ENCODE results near the gene KRT77. TPM values are rescaled to one million over a fixed set of nuclear protein-coding genes. Genes with fewer than 3 reads are reported as not detected.

KRT77 gene
- polyA plus RNA-seq, 6 donors from 2014 or later = not detected

- no peaks in the 10 kb centered on the region for H3K36me3 Mint-ChIP-seq
- ATAC-seq (ENCODE audit: low read depth in 2 of 2) = no peak
- H3K4me1 Mint-ChIP-seq = no peaks in the 10 kb centered on the region
- H3K4me3 Mint-ChIP-seq = no peak overlapping the region
- H3K9me3 Mint-ChIP-seq = peaks cover 0 to 9% (median 0%) of the 10 kb centered on the region in 7 donors
- H3K27me3 Mint-ChIP-seq = peaks cover 12 to 24% (median 17%) of the 10 kb centered on the region in 3 donors
- no peak overlapping the region for H3K27ac Mint-ChIP-seq
- no peak for DNase-seq
Observed at GRCh38 chr12:52735816-52736632, 32.7 kb upstream of the KRT77 start.

GRCh38 chr12:52735106-52735505 lies 31.8 kb upstream of the KRT77 start:
- Mint-ChIP-seq H3K36me3 (no peaks in the 10 kb centered on the region), H3K27me3 (peaks cover 5 to 21% (median 17%) of the 10 kb centered on the region in 3 donors)

GRCh38 chr12:52730793-52731192 lies 27.5 kb upstream of the KRT77 start:
- Mint-ChIP-seq H3K4me1 (no peaks in the 10 kb centered on the region), H3K27ac (no peak overlapping the region), H3K36me3 (no peaks in the 10 kb centered on the region), H3K4me3 (no peak overlapping the region), H3K27me3 (peaks cover 13 to 23% (median 20%) of the 10 kb centered on the region in 3 donors), H3K9me3 (peaks cover 0 to 6% (median 0%) of the 10 kb centered on the region in 7 donors)
- no peak for ATAC-seq (ENCODE audit: low read depth in 2 of 2)
- DNase-seq = no peak

More at GRCh38 chr12:52735106-52735505, 31.8 kb upstream of the KRT77 start:
- no peak for DNase-seq
- peaks cover 0 to 9% (median 0%) of the 10 kb centered on the region in 7 donors for H3K9me3 Mint-ChIP-seq
- H3K4me3 Mint-ChIP-seq = peak overlapping the region in 1 of 8 donors; percentile 21
- no peaks in the 10 kb centered on the region for H3K4me1 Mint-ChIP-seq
- H3K27ac Mint-ChIP-seq = no peak overlapping the region
- no peak for ATAC-seq (ENCODE audit: low read depth in 2 of 2)

- Mint-ChIP-seq H3K27me3 (peaks cover 13 to 21% (median 16%) of the 10 kb centered on the region in 3 donors), H3K36me3 (no peaks in the 10 kb centered on the region), H3K9me3 (peaks cover 0 to 6% (median 0%) of the 10 kb centered on the region in 7 donors), H3K4me3 (no peak overlapping the region), H3K4me1 (no peaks in the 10 kb centered on the region), H3K27ac (no peak overlapping the region)
- DNase-seq (no peak), ATAC-seq (ENCODE audit: low read depth in 2 of 2) (no peak)
Observed at GRCh38 chr12:52730383-52730782, 27.1 kb upstream of the KRT77 start.

- H3K27me3 Mint-ChIP-seq = peaks cover 13 to 22% (median 15%) of the 10 kb centered on the region in 3 donors
- H3K27ac Mint-ChIP-seq = no peak overlapping the region
- H3K4me3 Mint-ChIP-seq = no peak overlapping the region
- H3K36me3 Mint-ChIP-seq = no peaks in the 10 kb centered on the region
- peaks cover 0 to 6% (median 0%) of the 10 kb centered on the region in 7 donors for H3K9me3 Mint-ChIP-seq
- ATAC-seq (ENCODE audit: low read depth in 2 of 2) (no peak), DNase-seq (no peak)
- no peaks in the 10 kb centered on the region for H3K4me1 Mint-ChIP-seq
Observed at GRCh38 chr12:52729147-52729546, 25.8 kb upstream of the KRT77 start.

GRCh38 chr12:52728374-52728773 lies 25.1 kb upstream of the KRT77 start:
- Mint-ChIP-seq H3K27ac (no peak overlapping the region), H3K36me3 (no peaks in the 10 kb centered on the region), H3K27me3 (peaks cover 13 to 26% (median 21%) of the 10 kb centered on the region in 3 donors), H3K9me3 (peaks cover 0 to 6% (median 0%) of the 10 kb centered on the region in 7 donors), H3K4me1 (no peaks in the 10 kb centered on the region), H3K4me3 (no peak overlapping the region)
- DNase-seq (no peak), ATAC-seq (ENCODE audit: low read depth in 2 of 2) (no peak)

- Mint-ChIP-seq H3K4me1 (no peaks in the 10 kb centered on the region), H3K9me3 (peaks cover 0 to 6% (median 0%) of the 10 kb centered on the region in 7 donors), H3K4me3 (no peak overlapping the region), H3K36me3 (no peaks in the 10 kb centered on the region), H3K27me3 (peaks cover 25 to 38% (median 27%) of the 10 kb centered on the region in 3 donors), H3K27ac (no peak overlapping the region)
- ATAC-seq (ENCODE audit: low read depth in 2 of 2) (no peak), DNase-seq (no peak)
Observed at GRCh38 chr12:52727037-52727436, 23.7 kb upstream of the KRT77 start.

- peaks cover 25 to 42% (median 29%) of the 10 kb centered on the region in 3 donors for H3K27me3 Mint-ChIP-seq
- H3K4me1 Mint-ChIP-seq = no peaks in the 10 kb centered on the region
- H3K27ac Mint-ChIP-seq = no peak overlapping the region
- DNase-seq (no peak), ATAC-seq (ENCODE audit: low read depth in 2 of 2) (no peak)
- no peaks in the 10 kb centered on the region for H3K36me3 Mint-ChIP-seq
- H3K9me3 Mint-ChIP-seq = peaks cover 0 to 6% (median 0%) of the 10 kb centered on the region in 7 donors
- H3K4me3 Mint-ChIP-seq = no peak overlapping the region
Observed at GRCh38 chr12:52726451-52726850, 23.1 kb upstream of the KRT77 start.

GRCh38 chr12:52724384-52724783 lies 21.1 kb upstream of the KRT77 start:
- H3K27ac Mint-ChIP-seq = peak overlapping the region in 1 of 6 donors; percentile 74
- no peak for ATAC-seq (ENCODE audit: low read depth in 2 of 2)

GRCh38 chr12:52722680-52723079 lies 19.4 kb upstream of the KRT77 start:
- Mint-ChIP-seq H3K4me1 (no peaks in the 10 kb centered on the region), H3K27ac (no peak overlapping the region), H3K27me3 (peaks cover 32 to 41% (median 36%) of the 10 kb centered on the region in 3 donors), H3K4me3 (no peak overlapping the region), H3K36me3 (no peaks in the 10 kb centered on the region), H3K9me3 (peaks cover 0 to 1% (median 0%) of the 10 kb centered on the region in 7 donors)
- DNase-seq = no peak
- ATAC-seq (ENCODE audit: low read depth in 2 of 2) = no peak

More at GRCh38 chr12:52724384-52724783, 21.1 kb upstream of the KRT77 start:
- DNase-seq = no peak
- peaks cover 0 to 1% (median 0%) of the 10 kb centered on the region in 7 donors for H3K9me3 Mint-ChIP-seq
- H3K27me3 Mint-ChIP-seq = peaks cover 28 to 34% (median 30%) of the 10 kb centered on the region in 3 donors
- H3K4me1 Mint-ChIP-seq = no peaks in the 10 kb centered on the region
- H3K4me3 Mint-ChIP-seq = no peak overlapping the region
- H3K36me3 Mint-ChIP-seq = no peaks in the 10 kb centered on the region

- no peak overlapping the region for H3K4me3 Mint-ChIP-seq
- H3K9me3 Mint-ChIP-seq = peaks cover 0 to 1% (median 0%) of the 10 kb centered on the region in 7 donors
- H3K36me3 Mint-ChIP-seq = no peaks in the 10 kb centered on the region
- H3K27ac Mint-ChIP-seq = peak overlapping the region in 1 of 6 donors; percentile 39
- DNase-seq (no peak), ATAC-seq (ENCODE audit: low read depth in 2 of 2) (no peak)
- peaks cover 37 to 43% (median 38%) of the 10 kb centered on the region in 3 donors for H3K27me3 Mint-ChIP-seq
- no peaks in the 10 kb centered on the region for H3K4me1 Mint-ChIP-seq
Observed at GRCh38 chr12:52721838-52722470, 18.6 kb upstream of the KRT77 start.

- no peaks in the 10 kb centered on the region for H3K36me3 Mint-ChIP-seq
- no peak overlapping the region for H3K27ac Mint-ChIP-seq
- no peaks in the 10 kb centered on the region for H3K4me1 Mint-ChIP-seq
- H3K4me3 Mint-ChIP-seq = peak overlapping the region in 1 of 8 donors; percentile 29
- DNase-seq = no peak
- no peak for ATAC-seq (ENCODE audit: low read depth in 2 of 2)
- H3K9me3 Mint-ChIP-seq = peaks cover 0 to 1% (median 0%) of the 10 kb centered on the region in 7 donors
- peaks cover 40 to 53% (median 49%) of the 10 kb centered on the region in 3 donors for H3K27me3 Mint-ChIP-seq
Observed at GRCh38 chr12:52720365-52720886, 17.1 kb upstream of the KRT77 start.

GRCh38 chr12:52716061-52716460 lies 12.7 kb upstream of the KRT77 start:
- no peak overlapping the region for H3K27ac Mint-ChIP-seq
- peaks cover 45 to 63% (median 59%) of the 10 kb centered on the region in 3 donors for H3K27me3 Mint-ChIP-seq
- no peak overlapping the region for H3K4me3 Mint-ChIP-seq

More at GRCh38 chr12:52716061-52716460, 12.7 kb upstream of the KRT77 start:
- Mint-ChIP-seq H3K36me3 (no peaks in the 10 kb centered on the region), H3K9me3 (peaks cover 0 to 6% (median 0%) of the 10 kb centered on the region in 7 donors), H3K4me1 (peaks cover 0 to 6% (median 5%) of the 10 kb centered on the region in 3 donors)
- no peak for ATAC-seq (ENCODE audit: low read depth in 2 of 2)
- no peak for DNase-seq

Measured in naive B cell (primary cell).